HFFc6 (cell line): Measurements from ENCODE around the gene GRK1. TPM values are rescaled to one million over a fixed set of nuclear protein-coding genes. Genes with fewer than 3 reads are reported as not detected.

ENCODE experiments used
- DNase-seq: peaks from one replicate; pipeline ENCODE4 v3.0.0-alpha.2; 2018
- H3K27ac Mint-ChIP-seq: 2 replicates; pipeline ENCODE4 v1.8.0; 2020; ENCODE audit warnings: mild to moderate bottlenecking, mixed read lengths
- H3K27me3 Mint-ChIP-seq: 2 replicates; pipeline ENCODE4 v1.8.0; 2021; ENCODE audit warnings: mild to moderate bottlenecking, moderate library complexity, mixed read lengths; ENCODE audit not compliant: insufficient read depth
- H3K36me3 Mint-ChIP-seq: 2 replicates; pipeline ENCODE4 v1.8.0; 2021; ENCODE audit warnings: low read depth, mixed read lengths
- H3K4me1 Mint-ChIP-seq: 2 replicates; pipeline ENCODE4 v1.8.0; 2020; ENCODE audit warnings: low read depth, mixed read lengths
- H3K4me3 Mint-ChIP-seq: 2 replicates; pipeline ENCODE4 v1.8.0; 2020; ENCODE audit warnings: mild to moderate bottlenecking, moderate library complexity, mixed read lengths
- H3K9me3 Mint-ChIP-seq: 2 replicates; pipeline ENCODE4 v1.8.0; 2020; ENCODE audit warnings: mild to moderate bottlenecking, mixed read lengths
- long read RNA-seq: library from polyadenylated mRNA; unstranded; transcript quantifications from one replicate; pipeline ENCODE4 v2.0.0, GENCODE V29; 2019
- total RNA-seq, 6 experiments: library from RNA; stranded (reverse); fragmentation: NEBNext Ultra II Directional; extraction: Animal tissue kit (Norgen Biotek cat#: 25700); gene quantifications; 2 replicates in 1 of 6; 3 replicates in 5 of 6; pipeline ENCODE4 v1.2.3, GENCODE V29; 2021
- TF ChIP-seq, protein P1 (sequence below): fragments of 200-600 bp; sonication (generic); IDR thresholded peaks from 2 replicates; pipeline ENCODE4 v1.5.0; 2021; ENCODE audit warnings: antibody characterized with exemption, mild to moderate bottlenecking

Gene GRK1
- not detected for total RNA-seq
- long read RNA-seq = 0 reads

DNA sequence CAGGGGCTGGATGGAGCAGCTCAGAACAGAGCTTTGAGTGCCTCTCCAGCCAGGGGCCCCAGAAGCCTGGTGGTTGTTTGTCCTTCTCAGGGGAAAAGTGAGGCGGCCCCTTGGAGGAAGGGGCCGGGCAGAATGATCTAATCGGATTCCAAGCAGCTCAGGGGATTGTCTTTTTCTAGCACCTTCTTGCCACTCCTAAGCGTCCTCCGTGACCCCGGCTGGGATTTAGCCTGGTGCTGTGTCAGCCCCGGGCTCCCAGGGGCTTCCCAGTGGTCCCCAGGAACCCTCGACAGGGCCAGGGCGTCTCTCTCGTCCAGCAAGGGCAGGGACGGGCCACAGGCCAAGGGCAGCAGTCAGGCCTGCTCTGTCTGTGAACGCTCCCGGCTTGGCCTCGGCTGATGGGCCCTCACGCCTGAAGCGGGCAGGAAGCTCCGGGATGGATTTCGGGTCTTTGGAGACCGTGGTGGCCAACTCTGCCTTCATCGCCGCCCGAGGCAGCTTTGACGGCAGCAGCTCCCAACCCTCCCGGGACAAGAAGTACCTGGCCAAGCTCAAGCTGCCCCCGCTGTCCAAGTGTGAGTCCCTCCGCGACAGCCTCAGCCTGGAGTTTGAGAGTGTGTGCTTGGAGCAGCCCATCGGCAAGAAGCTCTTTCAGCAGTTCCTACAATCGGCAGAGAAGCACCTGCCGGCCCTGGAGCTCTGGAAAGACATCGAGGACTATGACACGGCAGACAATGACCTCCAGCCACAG lies at the start of gene GRK1:
Gene GRK1, plus strand, starts transcription at position 269 of the 751 bp plus-strand sequence. Its CDS starts 168 bp downstream, at position 437.
- no peak for DNase-seq
- Mint-ChIP-seq H3K4me3 (no peak within 1 kb of the TSS), H3K27me3 (peaks cover 16% of the 10 kb centered on the region)

DNA sequence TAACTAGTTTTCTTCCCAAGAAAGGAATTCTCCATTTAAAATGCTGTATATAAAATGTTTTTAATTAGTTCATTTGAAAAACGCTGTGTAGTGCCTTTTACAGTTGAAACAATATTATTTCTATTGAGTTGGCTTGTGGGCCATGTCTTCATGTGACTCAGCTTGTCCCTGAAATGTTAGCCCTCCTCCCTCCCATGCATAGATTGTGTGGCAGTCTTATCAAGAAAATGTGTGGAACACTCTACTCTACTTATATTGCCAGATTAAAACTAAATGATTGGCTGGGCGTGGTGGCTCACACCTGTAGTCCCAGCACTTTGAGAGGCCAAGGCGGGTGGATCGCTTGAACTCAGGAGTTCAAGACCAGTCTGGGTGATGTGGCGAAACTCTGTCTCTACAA lies 49.1 kb upstream of the GRK1 start:
- Mint-ChIP-seq H3K4me3 (no peak overlapping the region), H3K4me1 (peaks cover 14% of the 10 kb centered on the region; the same call in 1 of the 2 replicates), H3K27ac (peak overlapping the region; percentile 40; the same call in 1 of the 2 replicates), H3K36me3 (peaks cover 9% of the 10 kb centered on the region), H3K9me3 (no peaks in the 10 kb centered on the region), H3K27me3 (no peaks in the 10 kb centered on the region)
- DNase-seq = no peak
- TF ChIP-seq, protein P1, sequence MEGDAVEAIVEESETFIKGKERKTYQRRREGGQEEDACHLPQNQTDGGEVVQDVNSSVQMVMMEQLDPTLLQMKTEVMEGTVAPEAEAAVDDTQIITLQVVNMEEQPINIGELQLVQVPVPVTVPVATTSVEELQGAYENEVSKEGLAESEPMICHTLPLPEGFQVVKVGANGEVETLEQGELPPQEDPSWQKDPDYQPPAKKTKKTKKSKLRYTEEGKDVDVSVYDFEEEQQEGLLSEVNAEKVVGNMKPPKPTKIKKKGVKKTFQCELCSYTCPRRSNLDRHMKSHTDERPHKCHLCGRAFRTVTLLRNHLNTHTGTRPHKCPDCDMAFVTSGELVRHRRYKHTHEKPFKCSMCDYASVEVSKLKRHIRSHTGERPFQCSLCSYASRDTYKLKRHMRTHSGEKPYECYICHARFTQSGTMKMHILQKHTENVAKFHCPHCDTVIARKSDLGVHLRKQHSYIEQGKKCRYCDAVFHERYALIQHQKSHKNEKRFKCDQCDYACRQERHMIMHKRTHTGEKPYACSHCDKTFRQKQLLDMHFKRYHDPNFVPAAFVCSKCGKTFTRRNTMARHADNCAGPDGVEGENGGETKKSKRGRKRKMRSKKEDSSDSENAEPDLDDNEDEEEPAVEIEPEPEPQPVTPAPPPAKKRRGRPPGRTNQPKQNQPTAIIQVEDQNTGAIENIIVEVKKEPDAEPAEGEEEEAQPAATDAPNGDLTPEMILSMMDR = no peak

More for the DNA sequence above, at the start of gene GRK1:
- H3K4me1 Mint-ChIP-seq = no peaks in the 10 kb centered on the region
- H3K36me3 Mint-ChIP-seq = no peaks in the 10 kb centered on the region; the same call in 1 of the 2 replicates
- peaks cover 8% of the 10 kb centered on the region for H3K9me3 Mint-ChIP-seq
- no peak within 1 kb of the TSS for H3K27ac Mint-ChIP-seq
- TF ChIP-seq, protein P1 = no peak

DNA sequence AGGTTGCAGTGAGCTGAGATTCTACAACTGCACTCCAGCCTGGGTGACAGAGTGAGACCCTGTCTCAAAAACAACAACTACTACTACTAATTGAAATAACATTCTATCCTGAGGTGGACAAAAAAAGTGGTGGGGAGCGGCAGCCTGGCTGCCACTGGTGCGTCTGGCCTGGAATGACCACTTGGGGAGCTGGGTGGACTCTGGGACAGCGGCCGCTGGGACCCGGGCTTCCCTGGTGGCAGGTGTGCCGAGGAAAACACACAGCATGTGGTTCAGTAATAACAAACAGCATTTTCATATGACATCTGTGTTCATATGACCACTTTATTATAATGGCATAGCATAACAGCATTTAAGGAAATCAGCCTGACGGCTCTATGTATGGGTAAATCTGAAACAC lies 48.6 kb upstream of the GRK1 start:
- Mint-ChIP-seq H3K4me1 (peaks cover 14% of the 10 kb centered on the region; the same call in 1 of the 2 replicates), H3K9me3 (no peaks in the 10 kb centered on the region), H3K36me3 (peaks cover 9% of the 10 kb centered on the region), H3K27ac (no peak overlapping the region), H3K4me3 (no peak overlapping the region), H3K27me3 (no peaks in the 10 kb centered on the region)
- TF ChIP-seq, protein P1 = no peak
- no peak for DNase-seq

DNA sequence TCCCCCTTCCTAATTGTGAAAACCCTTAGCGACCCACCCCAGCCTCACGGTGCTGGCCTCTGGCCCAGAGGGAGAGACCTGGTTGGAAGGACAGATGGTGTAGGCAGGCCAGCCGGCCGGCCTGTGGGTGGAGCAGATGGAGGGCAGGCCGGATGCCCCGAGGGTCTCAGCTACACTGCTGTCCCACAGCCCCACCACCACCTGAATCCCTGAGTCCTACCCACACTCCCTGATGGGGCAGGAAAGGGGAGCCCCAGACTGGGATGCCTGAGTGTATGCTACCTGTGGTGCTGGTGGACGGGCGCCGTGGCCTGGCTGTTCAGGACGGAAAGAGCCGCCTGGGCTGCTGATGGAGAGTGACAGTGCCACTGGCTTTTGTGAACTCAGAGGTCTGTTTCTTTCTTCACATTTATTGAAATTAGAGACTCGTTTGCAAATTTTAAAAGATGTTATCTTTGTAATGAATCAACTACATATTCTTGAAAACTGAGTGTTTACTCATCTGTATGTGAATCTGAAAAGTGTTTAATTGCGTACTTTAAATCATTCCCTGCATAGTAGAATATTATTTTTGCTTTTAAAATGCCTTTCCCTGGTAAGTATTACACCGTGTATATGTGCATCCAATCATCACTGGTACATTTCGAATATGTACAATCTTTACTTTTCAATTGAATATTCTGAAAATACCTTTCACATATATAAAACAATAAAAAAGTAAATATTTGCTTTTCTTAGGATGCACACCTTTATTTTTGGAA lies 46.8 kb upstream of the GRK1 start:
- TF ChIP-seq, protein P1 = no peak

DNA sequence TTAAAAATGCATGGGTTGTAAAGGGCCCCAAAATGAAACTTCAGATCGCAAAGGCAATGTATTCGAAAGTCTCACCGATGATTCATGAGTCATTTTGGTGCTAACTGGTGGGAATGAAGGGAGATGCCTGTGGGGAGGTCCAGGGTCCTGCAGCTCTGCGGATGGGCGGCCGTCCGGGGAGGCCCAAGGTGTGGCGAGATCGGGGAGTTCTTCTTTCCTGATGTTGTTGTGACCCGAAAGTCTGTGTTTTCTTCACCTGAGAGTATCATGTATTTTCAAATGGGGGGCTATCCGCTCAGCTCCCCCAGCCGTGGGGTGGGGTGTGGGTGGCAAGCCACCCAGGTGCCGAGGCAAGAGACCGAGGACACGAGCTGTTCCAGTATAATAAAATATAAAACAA lies 46.0 kb upstream of the GRK1 start:
- TF ChIP-seq, protein P1 = no peak
- Mint-ChIP-seq H3K9me3 (peaks cover 3% of the 10 kb centered on the region), H3K4me1 (peaks cover 17% of the 10 kb centered on the region), H3K27ac (no peak overlapping the region), H3K27me3 (peaks cover 13% of the 10 kb centered on the region), H3K4me3 (no peak overlapping the region), H3K36me3 (peaks cover 22% of the 10 kb centered on the region)
- DNase-seq = no peak

More for the DNA sequence above, 46.8 kb upstream of the GRK1 start:
- H3K27ac Mint-ChIP-seq = no peak overlapping the region
- peaks cover 18% of the 10 kb centered on the region for H3K36me3 Mint-ChIP-seq
- DNase-seq = no peak
- no peaks in the 10 kb centered on the region for H3K9me3 Mint-ChIP-seq
- H3K27me3 Mint-ChIP-seq = peaks cover 9% of the 10 kb centered on the region; the same call in 1 of the 2 replicates
- H3K4me1 Mint-ChIP-seq = peaks cover 14% of the 10 kb centered on the region; the same call in 1 of the 2 replicates
- H3K4me3 Mint-ChIP-seq = no peak overlapping the region
